HCT116 (cell line): Measurements from ENCODE around the gene TCF20. TPM values are rescaled to one million over a fixed set of nuclear protein-coding genes. Genes with fewer than 3 reads are reported as not detected.

Experiments used
- ATAC-seq: fragments of 200-7000 bp; cut with Tn5 transposase; 2 replicates; pipeline ENCODE4 v1.9.1; 2020; ENCODE audit warnings: mild to moderate bottlenecking, moderate library complexity
- BruUV-seq: library from RNA; stranded (reverse); fragments of 400-500 nt; replicated peaks from 2 replicates; lab custom pipeline; 2021; lab: Mats Ljungman, UMichigan
- CTCF ChIA-PET: fragments of 300-600 bp; sonication (Branson Sonifier 250); formaldehyde crosslinking; loops from one replicate; lab custom pipeline; 2021; ENCODE audit warnings: antibody characterized with exemption; lab: Charles Lee
- POLR2A ChIA-PET: fragments of 300-600, 350-600 bp; sonication (Branson Sonifier 250); formaldehyde crosslinking; loops from one replicate; lab custom pipeline; 2021; ENCODE audit warnings: antibody characterized with exemption; lab: Charles Lee
- RAD21 ChIA-PET, 2 experiments: fragments of 300-600 bp; sonication (Branson Sonifier 250); formaldehyde crosslinking; loops; one replicate each; lab custom pipeline; 2023; ENCODE audit warnings: low total read pairs in 2 of 2; ENCODE audit not compliant: uncharacterized antibody in 2 of 2, unreplicated experiment in 2 of 2, low non-redundant PET in 1 of 2; lab: Charles Lee
- DNase-seq: peaks from one replicate; pipeline ENCODE4 v3.0.0-alpha.2; 2010; ENCODE audit warnings: low read depth, low spot score
- H2AFZ ChIP-seq: fragments of 200-600 bp; shearing (Covaris generic), sonication (generic); 2 replicates; pipeline ENCODE4 v1.6.1; 2017; ENCODE audit warnings: low read depth, mixed run types, mixed read lengths, antibody characterized with exemption, low read length; ENCODE audit not compliant: poor library complexity, severe bottlenecking
- H3K27ac ChIP-seq: 2 replicates; pipeline ENCODE4 v1.5.1; 2012; ENCODE audit warnings: low read depth, low read length
- H3K27me3 ChIP-seq: fragments of 200-600 bp; sonication (generic); 2 replicates; pipeline ENCODE4 v1.6.1; 2016; ENCODE audit warnings: mixed run types, low read length, mixed read lengths; ENCODE audit not compliant: insufficient read depth
- H3K36me3 ChIP-seq, 2 experiments: fragments of 200-500 bp in 1 of 2; fragments of 200-600 bp in 1 of 2; sonication (Bioruptor generic) in 1 of 2; sonication (generic) in 1 of 2; 2 replicates each; pipeline versions ENCODE4 v1.5.1 to v1.6.1; 2014 to 2016; ENCODE audit warnings: low read length in 2 of 2, inconsistent platforms in 1 of 2, mixed read lengths in 1 of 2, mixed run types in 1 of 2; ENCODE audit not compliant: insufficient read depth in 2 of 2, control insufficient read depth in 1 of 2
- H3K4me1 ChIP-seq, 2 experiments: fragments of 200-600 bp in 1 of 2; sonication (generic) in 1 of 2; 2 replicates each; pipeline versions ENCODE4 v1.5.1 to v1.6.1; 2012 to 2017; ENCODE audit warnings: low read length in 2 of 2, inconsistent platforms in 1 of 2, mild to moderate bottlenecking in 1 of 2, mixed read lengths in 1 of 2, mixed run types in 1 of 2, moderate library complexity in 1 of 2; ENCODE audit not compliant: insufficient read depth in 2 of 2, control insufficient read depth in 1 of 2
- H3K4me2 ChIP-seq: fragments of 200-600 bp; sonication (generic); 2 replicates; pipeline ENCODE4 v1.6.1; 2017; ENCODE audit warnings: mixed run types, low read length, mixed read lengths
- H3K4me3 ChIP-seq, 2 experiments: fragments of 200-600 bp in 1 of 2; sonication (generic) in 1 of 2; replicated peaks in 1 of 2; 2 replicates each; pipeline ENCODE4 v1.5.1; 2011 to 2016; ENCODE audit warnings: low read length in 2 of 2, control low read depth in 1 of 2, low read depth in 1 of 2, mild to moderate bottlenecking in 1 of 2, mixed read lengths in 1 of 2, mixed run types in 1 of 2
- H3K79me2 ChIP-seq: fragments of 200-600 bp; sonication (generic); 2 replicates; pipeline ENCODE4 v1.6.1; 2017; ENCODE audit warnings: mild to moderate bottlenecking, mixed run types, low read length, moderate library complexity, mixed read lengths; ENCODE audit not compliant: insufficient read depth
- H3K9ac ChIP-seq: fragments of 200-600 bp; sonication (generic); 2 replicates; pipeline ENCODE4 v1.6.1; 2016; ENCODE audit warnings: low read length, mixed read lengths
- H3K9me2 ChIP-seq: fragments of 200-600 bp; sonication (generic), shearing (Covaris generic); 2 replicates; pipeline ENCODE4 v1.6.1; 2017; ENCODE audit warnings: mixed run types, mild to moderate bottlenecking, moderate library complexity; ENCODE audit not compliant: insufficient read depth
- H3K9me3 ChIP-seq, 2 experiments: fragments of 200-500 bp in 1 of 2; fragments of 200-600 bp in 1 of 2; sonication (Bioruptor generic) in 1 of 2; sonication (generic) in 1 of 2; 2 replicates each; pipeline ENCODE4 v1.6.1; 2014 to 2017; ENCODE audit warnings: low read length in 2 of 2, mixed read lengths in 2 of 2, inconsistent platforms in 1 of 2, low read depth in 1 of 2, mild to moderate bottlenecking in 1 of 2, mixed run types in 1 of 2, moderate library complexity in 1 of 2; ENCODE audit not compliant: control insufficient read depth in 1 of 2, insufficient read depth in 1 of 2
- H4K20me1 ChIP-seq: fragments of 200-600 bp; sonication (generic), shearing (Covaris generic); 2 replicates; pipeline ENCODE4 v1.6.1; 2017; ENCODE audit warnings: mixed run types, mild to moderate bottlenecking, moderate library complexity; ENCODE audit not compliant: insufficient read depth
- CEBPB ChIP-seq: IDR thresholded peaks from 2 replicates; pipeline ENCODE4 v1.6.1; 2012; ENCODE audit warnings: low read depth
- ELF1 ChIP-seq: IDR thresholded peaks from 2 replicates; pipeline ENCODE4 v1.6.1; 2012; ENCODE audit warnings: low read depth, borderline replicate concordance
- EZH2 ChIP-seq: fragments of 200-600 bp; sonication (generic); IDR thresholded peaks from 2 replicates; pipeline ENCODE4 v1.6.1; 2017; ENCODE audit warnings: antibody characterized with exemption, mixed run types
- EZH2phosphoT487 ChIP-seq: fragments of 200-600 bp; IDR thresholded peaks from 2 replicates; pipeline ENCODE4 v1.6.1; 2018; ENCODE audit warnings: antibody characterized with exemption, borderline replicate concordance
- FOSL1 ChIP-seq: IDR thresholded peaks from 2 replicates; pipeline ENCODE4 v1.6.1; 2012; ENCODE audit warnings: low read depth
- JUND ChIP-seq: IDR thresholded peaks from 2 replicates; pipeline ENCODE4 v1.6.1; 2012
- POLR2A ChIP-seq: IDR thresholded peaks from 2 replicates; pipeline ENCODE4 v1.7.0; 2011; ENCODE audit warnings: borderline replicate concordance; ENCODE audit not compliant: insufficient read depth, insufficient read length; ENCODE audit errors: extremely low read depth
- POLR2AphosphoS5 ChIP-seq: IDR thresholded peaks from 2 replicates; pipeline ENCODE4 v1.6.1; 2011; ENCODE audit warnings: mild to moderate bottlenecking, low read depth, low read length, moderate library complexity
- RAD21 ChIP-seq: IDR thresholded peaks from 2 replicates; pipeline ENCODE4 v1.6.1; 2012; ENCODE audit warnings: low read depth, mild to moderate bottlenecking
- SIN3A ChIP-seq: IDR thresholded peaks from 2 replicates; pipeline ENCODE4 v1.6.1; 2012; ENCODE audit warnings: low read depth
- SP1 ChIP-seq: IDR thresholded peaks from 2 replicates; pipeline ENCODE4 v1.6.1; 2012; ENCODE audit warnings: low read depth
- SRF ChIP-seq: IDR thresholded peaks from 2 replicates; pipeline ENCODE4 v1.6.1; 2012; ENCODE audit warnings: low read depth
- TCF7L2 ChIP-seq: IDR thresholded peaks from 2 replicates; pipeline ENCODE4 v1.7.0; 2011; ENCODE audit warnings: borderline replicate concordance, inconsistent platforms; ENCODE audit not compliant: insufficient read depth, insufficient read length; ENCODE audit errors: extremely low read depth
- ZFX ChIP-seq: fragments of 450-650 bp; IDR thresholded peaks from 2 replicates; pipeline ENCODE4 v1.6.1; 2017
- intact Hi-C: fragments of 100-400 bp; cut with micrococcal nuclease; formaldehyde crosslinking; loops from 2 replicates; pipeline ENCODE4 v1.10.0; 2022
- total RNA-seq: library from RNA; stranded (reverse); gene quantifications from one replicate; pipeline ENCODE4 v1.2.1, GENCODE V29; 2021; ENCODE audit not compliant: unreplicated experiment
- TF ChIP-seq, protein P1 (sequence below), 3 experiments: fragments of 200-600 bp in 1 of 3; sonication (generic) in 1 of 3; IDR thresholded peaks in 2 of 3; conservative IDR thresholded peaks in 1 of 3; 2 replicates each; pipeline ENCODE4 v1.5.1; 2012 to 2017; ENCODE audit warnings: low read depth in 2 of 3, low read length in 2 of 3, antibody characterized with exemption in 1 of 3, borderline replicate concordance in 1 of 3, control low read depth in 1 of 3, mild to moderate bottlenecking in 1 of 3, mixed read lengths in 1 of 3, mixed run types in 1 of 3, moderate library complexity in 1 of 3; ENCODE audit not compliant: insufficient read depth in 1 of 3
- TF ChIP-seq, protein P2 (sequence below): IDR thresholded peaks from 2 replicates; pipeline ENCODE4 v1.6.1; 2012; ENCODE audit warnings: low read depth
- TF ChIP-seq, protein P3 (sequence below): IDR thresholded peaks from 2 replicates; pipeline ENCODE4 v1.6.1; 2011; ENCODE audit warnings: mild to moderate bottlenecking, low read length, moderate library complexity; ENCODE audit not compliant: insufficient replicate concordance; ENCODE audit errors: extremely low read depth

The TCF20 gene
- total RNA-seq, 1 experiment from 2014 or later = 66.7 TPM

DNA sequence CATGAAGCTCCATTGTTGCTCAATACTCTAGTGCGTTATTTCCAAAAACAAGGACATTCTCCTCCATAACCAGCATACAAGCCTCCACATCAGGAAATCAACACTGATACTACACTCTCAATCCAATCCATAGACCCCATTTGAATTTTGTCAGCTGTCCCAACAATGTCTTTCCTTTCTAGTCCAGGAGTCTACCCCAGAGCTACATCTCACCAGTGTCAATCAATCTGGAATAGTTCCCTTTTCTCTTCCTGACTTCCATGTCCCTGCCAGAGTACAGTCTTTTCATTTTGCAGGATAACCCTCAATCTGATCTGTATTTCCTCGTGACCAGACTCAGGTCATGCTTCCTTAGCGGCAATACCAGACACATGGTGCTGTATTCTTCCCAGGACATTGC lies 43.0 kb downstream of the TCF20 start:
- TF ChIP-seq FOSL1 = no peak
- TF ChIP-seq CEBPB = no peak
- no peak for TF ChIP-seq SP1
- no peak for TF ChIP-seq JUND
- TF ChIP-seq POLR2AphosphoS5 = no peak
- no peak for TF ChIP-seq SRF
- TF ChIP-seq EZH2 = no peak
- no peak for TF ChIP-seq ELF1
- no peak for TF ChIP-seq EZH2phosphoT487
- TF ChIP-seq, protein P1, sequence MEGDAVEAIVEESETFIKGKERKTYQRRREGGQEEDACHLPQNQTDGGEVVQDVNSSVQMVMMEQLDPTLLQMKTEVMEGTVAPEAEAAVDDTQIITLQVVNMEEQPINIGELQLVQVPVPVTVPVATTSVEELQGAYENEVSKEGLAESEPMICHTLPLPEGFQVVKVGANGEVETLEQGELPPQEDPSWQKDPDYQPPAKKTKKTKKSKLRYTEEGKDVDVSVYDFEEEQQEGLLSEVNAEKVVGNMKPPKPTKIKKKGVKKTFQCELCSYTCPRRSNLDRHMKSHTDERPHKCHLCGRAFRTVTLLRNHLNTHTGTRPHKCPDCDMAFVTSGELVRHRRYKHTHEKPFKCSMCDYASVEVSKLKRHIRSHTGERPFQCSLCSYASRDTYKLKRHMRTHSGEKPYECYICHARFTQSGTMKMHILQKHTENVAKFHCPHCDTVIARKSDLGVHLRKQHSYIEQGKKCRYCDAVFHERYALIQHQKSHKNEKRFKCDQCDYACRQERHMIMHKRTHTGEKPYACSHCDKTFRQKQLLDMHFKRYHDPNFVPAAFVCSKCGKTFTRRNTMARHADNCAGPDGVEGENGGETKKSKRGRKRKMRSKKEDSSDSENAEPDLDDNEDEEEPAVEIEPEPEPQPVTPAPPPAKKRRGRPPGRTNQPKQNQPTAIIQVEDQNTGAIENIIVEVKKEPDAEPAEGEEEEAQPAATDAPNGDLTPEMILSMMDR (IDR thresholded peaks at IDR 0.05 in 2 of 3, conservative IDR thresholded peaks at IDR 0.05 in 1 of 3; ENCODE audit: borderline replicate concordance in 1 of 3, insufficient read depth in 1 of 3, low read depth in 2 of 3, low read length in 2 of 3) = no peak
- no peak for TF ChIP-seq TCF7L2
- no peak for TF ChIP-seq SIN3A
- TF ChIP-seq, protein P2, sequence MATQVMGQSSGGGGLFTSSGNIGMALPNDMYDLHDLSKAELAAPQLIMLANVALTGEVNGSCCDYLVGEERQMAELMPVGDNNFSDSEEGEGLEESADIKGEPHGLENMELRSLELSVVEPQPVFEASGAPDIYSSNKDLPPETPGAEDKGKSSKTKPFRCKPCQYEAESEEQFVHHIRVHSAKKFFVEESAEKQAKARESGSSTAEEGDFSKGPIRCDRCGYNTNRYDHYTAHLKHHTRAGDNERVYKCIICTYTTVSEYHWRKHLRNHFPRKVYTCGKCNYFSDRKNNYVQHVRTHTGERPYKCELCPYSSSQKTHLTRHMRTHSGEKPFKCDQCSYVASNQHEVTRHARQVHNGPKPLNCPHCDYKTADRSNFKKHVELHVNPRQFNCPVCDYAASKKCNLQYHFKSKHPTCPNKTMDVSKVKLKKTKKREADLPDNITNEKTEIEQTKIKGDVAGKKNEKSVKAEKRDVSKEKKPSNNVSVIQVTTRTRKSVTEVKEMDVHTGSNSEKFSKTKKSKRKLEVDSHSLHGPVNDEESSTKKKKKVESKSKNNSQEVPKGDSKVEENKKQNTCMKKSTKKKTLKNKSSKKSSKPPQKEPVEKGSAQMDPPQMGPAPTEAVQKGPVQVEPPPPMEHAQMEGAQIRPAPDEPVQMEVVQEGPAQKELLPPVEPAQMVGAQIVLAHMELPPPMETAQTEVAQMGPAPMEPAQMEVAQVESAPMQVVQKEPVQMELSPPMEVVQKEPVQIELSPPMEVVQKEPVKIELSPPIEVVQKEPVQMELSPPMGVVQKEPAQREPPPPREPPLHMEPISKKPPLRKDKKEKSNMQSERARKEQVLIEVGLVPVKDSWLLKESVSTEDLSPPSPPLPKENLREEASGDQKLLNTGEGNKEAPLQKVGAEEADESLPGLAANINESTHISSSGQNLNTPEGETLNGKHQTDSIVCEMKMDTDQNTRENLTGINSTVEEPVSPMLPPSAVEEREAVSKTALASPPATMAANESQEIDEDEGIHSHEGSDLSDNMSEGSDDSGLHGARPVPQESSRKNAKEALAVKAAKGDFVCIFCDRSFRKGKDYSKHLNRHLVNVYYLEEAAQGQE = no peak
- TF ChIP-seq, protein P3, sequence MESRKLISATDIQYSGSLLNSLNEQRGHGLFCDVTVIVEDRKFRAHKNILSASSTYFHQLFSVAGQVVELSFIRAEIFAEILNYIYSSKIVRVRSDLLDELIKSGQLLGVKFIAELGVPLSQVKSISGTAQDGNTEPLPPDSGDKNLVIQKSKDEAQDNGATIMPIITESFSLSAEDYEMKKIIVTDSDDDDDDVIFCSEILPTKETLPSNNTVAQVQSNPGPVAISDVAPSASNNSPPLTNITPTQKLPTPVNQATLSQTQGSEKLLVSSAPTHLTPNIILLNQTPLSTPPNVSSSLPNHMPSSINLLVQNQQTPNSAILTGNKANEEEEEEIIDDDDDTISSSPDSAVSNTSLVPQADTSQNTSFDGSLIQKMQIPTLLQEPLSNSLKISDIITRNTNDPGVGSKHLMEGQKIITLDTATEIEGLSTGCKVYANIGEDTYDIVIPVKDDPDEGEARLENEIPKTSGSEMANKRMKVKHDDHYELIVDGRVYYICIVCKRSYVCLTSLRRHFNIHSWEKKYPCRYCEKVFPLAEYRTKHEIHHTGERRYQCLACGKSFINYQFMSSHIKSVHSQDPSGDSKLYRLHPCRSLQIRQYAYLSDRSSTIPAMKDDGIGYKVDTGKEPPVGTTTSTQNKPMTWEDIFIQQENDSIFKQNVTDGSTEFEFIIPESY = no peak
- TF ChIP-seq ZFX = no peak
- TF ChIP-seq POLR2A = no peak
- TF ChIP-seq RAD21 = no peak
- TF ChIP-seq, all 23 proteins: peak for 0
- RAD21 ChIA-PET = no interaction called here
- intact Hi-C loops = no loop called here
- H3K79me2 ChIP-seq = peaks cover 90% of the 10 kb centered on the region
- H3K9me3 ChIP-seq = no peaks in the 10 kb centered on the region
- no peak overlapping the region for H2AFZ ChIP-seq
- no peak overlapping the region for H3K4me3 ChIP-seq
- no peak overlapping the region for H3K9ac ChIP-seq
- no TSS peak for BruUV-seq
- peaks cover 7% of the 10 kb centered on the region; the same call in 1 of the 2 replicates for H4K20me1 ChIP-seq
- DNase-seq = no peak
- CTCF ChIA-PET = no interaction called here
- ATAC-seq = no peak
- no peaks in the 10 kb centered on the region for H3K4me1 ChIP-seq
- no peaks in the 10 kb centered on the region for H3K9me2 ChIP-seq
- no peaks in the 10 kb centered on the region for H3K36me3 ChIP-seq
- H3K27me3 ChIP-seq = no peaks in the 10 kb centered on the region
- H3K4me2 ChIP-seq = no peak overlapping the region
- POLR2A ChIA-PET = no interaction called here
- no peak overlapping the region for H3K27ac ChIP-seq
